Subcutaneous adipose tissue (tissue), 4 donors: ENCODE results near the gene HYAL2. TPM values are rescaled to one million over a fixed set of nuclear protein-coding genes. Genes with fewer than 3 reads are reported as not detected.

Experiments
- CTCF ChIP-seq: fragments of 450-650 bp; IDR thresholded peaks from one replicate; pipeline ENCODE4 v1.5.1; 2016; ENCODE audit warnings: low read depth, mild to moderate bottlenecking, control low read depth, antibody characterized with exemption, moderate library complexity
- total RNA-seq, 4 donors: library from RNA; depleted of rRNA; stranded (reverse); fragments of >200 nt; gene quantifications; one replicate each; pipeline ENCODE4 v1.1.0, GENCODE V29; 2016

Gene HYAL2
- total RNA-seq, 4 donors from 2014 or later: 54.4 to 207 (median 117) TPM

GRCh38 chr3:50340448-50341329, 18.1 kb upstream of the HYAL2 start, which contains the start of gene RASSF1:
Gene RASSF1, minus strand, starts transcription at chr3:50340836. Its CDS starts 31 bp downstream, at chr3:50340805.
- no peak for TF ChIP-seq CTCF

GRCh38 chr3:50340147-50340447, 17.6 kb upstream of the HYAL2 start:
- no peak for TF ChIP-seq CTCF

- TF ChIP-seq CTCF: no peak
Measured at GRCh38 chr3:50339485-50340146, 17.1 kb upstream of the HYAL2 start.

GRCh38 chr3:50338965-50339364, 16.4 kb upstream of the HYAL2 start:
- no peak for TF ChIP-seq CTCF

- no peak for TF ChIP-seq CTCF
Measured at GRCh38 chr3:50337175-50337861, 14.8 kb upstream of the HYAL2 start.

- TF ChIP-seq CTCF: no peak
Measured at GRCh38 chr3:50336452-50337174, 14.1 kb upstream of the HYAL2 start.
